Ramos (cell line): ENCODE data around the gene IGSF9B.

Source experiments
- in situ Hi-C: fragments of 300-500 bp; cut with MboI; formaldehyde crosslinking; loops from one replicate; pipeline ENCODE4 v1.14.3; 2022; ENCODE audit warnings: low sequenced_read_pairs; ENCODE audit not compliant: unreplicated experiment

The IGSF9B gene

GRCh38 chr11:133961890-133962289 lies 5.1 kb upstream of the IGSF9B start:
- in situ Hi-C loops: no loop called here

- in situ Hi-C loops: no loop called here
Observed at GRCh38 chr11:133957900-133958299, 1.1 kb upstream of the IGSF9B start.

DNA sequence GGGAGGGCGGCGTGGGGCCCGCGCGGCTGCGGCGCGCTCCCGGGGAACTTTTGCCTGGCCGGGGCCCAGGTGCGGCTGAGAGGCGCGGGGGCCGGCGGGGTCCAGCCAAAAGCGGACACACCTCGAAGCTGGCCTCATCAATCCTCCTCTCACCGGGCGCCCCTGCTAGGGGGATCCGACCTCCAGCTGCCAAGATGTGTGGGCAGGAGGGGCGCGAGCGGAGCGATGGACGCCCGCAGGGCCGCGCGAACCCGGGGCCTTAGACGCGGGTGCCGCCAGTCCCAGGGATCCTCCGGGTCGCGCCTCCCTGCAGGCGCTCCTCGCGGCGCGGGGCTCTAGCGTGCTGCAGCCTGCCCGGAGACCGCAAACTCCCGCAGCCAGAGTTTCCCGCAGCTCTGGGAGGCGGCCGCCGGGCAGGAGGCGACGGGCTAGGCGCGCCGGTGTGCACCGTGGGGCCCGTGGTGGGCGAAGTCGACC lies 785 bp downstream of the IGSF9B start:
- in situ Hi-C loops: no loop called here

- in situ Hi-C loops: no loop called here
Observed at GRCh38 chr11:133955081-133955891, 1.5 kb downstream of the IGSF9B start.

GRCh38 chr11:133953999-133954398 lies 2.8 kb downstream of the IGSF9B start:
- in situ Hi-C loops: no loop called here

DNA sequence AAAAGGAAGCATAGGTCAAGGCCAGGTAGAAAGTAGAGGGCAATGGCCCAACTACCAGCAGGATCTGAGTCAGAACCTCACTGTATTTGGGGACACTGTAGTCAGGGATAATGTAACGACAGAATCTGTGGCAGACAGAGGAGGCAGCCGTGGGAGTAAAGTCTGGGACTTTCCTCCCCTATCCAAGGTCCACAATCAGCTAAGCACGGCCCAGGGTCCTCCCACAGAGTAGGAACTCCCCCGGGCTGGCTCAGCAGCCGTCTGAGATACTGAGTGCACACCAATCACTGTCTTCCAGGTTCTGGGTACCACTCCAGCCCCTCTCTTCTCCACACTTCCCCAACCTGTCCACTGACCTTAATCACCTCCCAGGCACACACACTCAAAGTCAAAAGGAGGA lies 3.2 kb downstream of the IGSF9B start:
- in situ Hi-C loops: no loop called here

DNA sequence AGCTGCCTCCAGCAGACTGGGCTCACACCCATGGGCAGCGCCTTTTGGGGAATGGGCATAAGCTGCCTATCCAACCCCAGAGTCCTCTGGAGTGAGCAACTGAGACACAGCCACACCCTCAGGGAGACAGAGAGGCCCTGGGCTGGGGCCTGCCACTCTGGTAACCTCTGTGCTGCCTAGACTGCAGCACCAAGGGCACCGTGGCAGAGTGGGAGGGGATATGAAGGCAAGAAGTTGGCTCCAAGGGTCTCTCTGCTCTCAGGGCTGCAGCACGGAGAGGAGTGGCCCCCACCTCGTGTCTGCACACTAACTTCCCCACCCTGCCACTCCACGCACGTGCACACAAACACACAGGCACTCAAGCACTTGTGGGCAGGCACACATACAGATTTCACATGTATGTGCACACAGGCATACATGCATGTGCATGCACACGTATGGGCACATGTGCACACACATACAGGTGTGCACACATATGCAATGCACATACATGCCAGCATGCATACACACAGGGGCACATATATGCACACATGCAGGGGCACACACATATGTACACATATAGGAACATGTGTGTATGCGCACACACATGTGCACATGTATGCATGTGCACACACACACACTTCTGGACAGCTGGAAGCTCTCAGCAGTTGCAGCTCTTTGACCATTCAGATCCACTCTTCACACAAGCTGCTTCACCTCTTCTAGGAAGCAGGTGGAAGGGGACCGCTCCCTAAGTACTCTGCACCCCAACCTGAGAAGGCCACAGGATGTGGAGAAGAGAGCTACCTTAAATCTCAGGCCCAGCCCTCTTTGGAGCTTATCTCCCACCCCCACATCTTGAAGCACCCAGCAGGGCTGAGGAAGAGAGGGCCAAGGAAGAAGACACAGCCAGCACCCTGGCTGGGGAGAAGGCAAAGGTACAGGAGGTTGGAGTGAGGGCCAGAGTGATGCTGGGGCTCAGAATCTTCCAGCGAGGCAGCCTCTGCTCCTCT lies 4.3 kb downstream of the IGSF9B start:
- in situ Hi-C loops: no loop called here

- in situ Hi-C loops: no loop called here
Observed at GRCh38 chr11:133951327-133952198, 5.2 kb downstream of the IGSF9B start.

GRCh38 chr11:133950874-133951326 lies 5.9 kb downstream of the IGSF9B start:
- in situ Hi-C loops: no loop called here

GRCh38 chr11:133950421-133950820 lies 6.3 kb downstream of the IGSF9B start:
- in situ Hi-C loops: no loop called here

DNA sequence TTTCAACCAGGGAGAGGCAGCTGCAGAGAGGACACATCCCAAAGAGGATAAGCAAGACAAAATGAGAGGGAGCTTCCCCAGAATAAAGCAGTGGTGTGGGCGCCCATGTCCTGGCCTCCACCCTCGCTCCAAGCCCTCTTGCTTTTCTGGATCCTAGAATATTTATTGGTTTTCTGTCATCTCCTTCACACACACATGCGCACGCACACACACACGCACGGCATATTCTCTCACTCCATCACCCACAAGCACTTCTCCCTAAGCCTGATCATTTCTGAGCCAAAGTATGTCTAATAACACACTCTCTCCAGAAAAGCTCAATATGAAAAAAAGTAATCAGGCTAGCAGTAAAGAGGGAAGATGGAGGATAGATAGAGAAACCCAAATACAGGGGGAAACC lies 7.6 kb downstream of the IGSF9B start:
- in situ Hi-C loops: no loop called here

DNA sequence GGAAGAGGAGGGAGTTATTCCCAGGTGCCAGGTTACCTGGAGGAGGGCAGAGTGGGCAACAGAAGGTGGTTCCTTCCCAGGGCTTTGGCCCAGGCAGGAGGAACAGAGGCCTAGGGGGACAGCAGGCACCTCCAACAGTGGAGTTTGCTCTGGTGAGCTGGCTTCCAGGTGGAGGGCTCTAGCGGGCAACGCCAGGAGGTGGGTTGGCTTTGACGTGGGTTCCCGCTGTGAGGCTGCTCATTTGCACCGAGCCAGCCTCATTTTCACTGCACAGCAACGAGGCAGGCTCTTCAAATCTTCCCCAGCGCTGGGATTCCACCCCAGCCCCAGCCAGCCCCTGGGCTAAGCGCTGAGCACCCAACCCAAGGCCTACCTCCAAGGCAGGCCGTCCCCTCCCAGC lies 8.1 kb downstream of the IGSF9B start:
- in situ Hi-C loops: no loop called here

- in situ Hi-C loops: no loop called here
Observed at GRCh38 chr11:133947321-133947756, 9.4 kb downstream of the IGSF9B start.

DNA sequence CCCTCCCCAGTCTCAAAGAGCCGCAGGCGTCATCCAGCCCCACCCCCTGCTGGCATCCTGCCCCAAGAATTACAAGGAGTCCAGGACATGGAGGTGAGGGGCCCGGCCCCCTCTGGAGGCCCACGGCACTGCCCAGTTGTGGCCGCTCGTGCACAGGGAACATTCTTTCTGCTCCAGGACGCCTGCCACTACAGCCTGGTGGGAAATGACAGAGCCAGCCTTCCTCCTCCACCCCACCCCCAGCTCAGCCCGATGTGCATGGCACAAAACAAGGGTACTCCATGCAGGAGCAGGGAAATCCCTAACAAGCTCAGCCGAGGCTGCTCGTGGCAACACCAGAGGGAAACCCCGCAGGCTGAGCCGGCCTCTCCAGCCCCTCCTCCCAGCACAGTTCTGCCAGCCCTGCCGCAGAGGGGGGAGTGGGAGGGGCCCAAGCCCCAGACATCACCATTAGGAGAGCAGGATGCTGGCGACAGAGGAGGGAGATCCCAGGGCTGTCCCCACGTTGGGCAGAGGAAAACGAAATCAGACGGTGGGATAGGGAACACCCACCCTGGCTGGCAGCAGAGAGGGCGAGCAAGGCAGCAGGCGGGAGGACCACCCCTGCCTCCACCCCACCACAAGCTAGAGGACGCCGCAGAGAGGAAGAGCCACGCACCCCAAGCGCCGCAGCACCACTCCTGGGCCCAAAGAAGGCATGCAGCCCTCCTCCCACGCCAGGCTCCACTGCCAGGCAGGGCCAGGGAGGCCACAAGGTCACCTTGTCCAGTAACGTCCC lies 10.0 kb downstream of the IGSF9B start:
- in situ Hi-C loops: no loop called here

- in situ Hi-C loops: no loop called here
Observed at GRCh38 chr11:133946051-133946450, 10.7 kb downstream of the IGSF9B start.

DNA sequence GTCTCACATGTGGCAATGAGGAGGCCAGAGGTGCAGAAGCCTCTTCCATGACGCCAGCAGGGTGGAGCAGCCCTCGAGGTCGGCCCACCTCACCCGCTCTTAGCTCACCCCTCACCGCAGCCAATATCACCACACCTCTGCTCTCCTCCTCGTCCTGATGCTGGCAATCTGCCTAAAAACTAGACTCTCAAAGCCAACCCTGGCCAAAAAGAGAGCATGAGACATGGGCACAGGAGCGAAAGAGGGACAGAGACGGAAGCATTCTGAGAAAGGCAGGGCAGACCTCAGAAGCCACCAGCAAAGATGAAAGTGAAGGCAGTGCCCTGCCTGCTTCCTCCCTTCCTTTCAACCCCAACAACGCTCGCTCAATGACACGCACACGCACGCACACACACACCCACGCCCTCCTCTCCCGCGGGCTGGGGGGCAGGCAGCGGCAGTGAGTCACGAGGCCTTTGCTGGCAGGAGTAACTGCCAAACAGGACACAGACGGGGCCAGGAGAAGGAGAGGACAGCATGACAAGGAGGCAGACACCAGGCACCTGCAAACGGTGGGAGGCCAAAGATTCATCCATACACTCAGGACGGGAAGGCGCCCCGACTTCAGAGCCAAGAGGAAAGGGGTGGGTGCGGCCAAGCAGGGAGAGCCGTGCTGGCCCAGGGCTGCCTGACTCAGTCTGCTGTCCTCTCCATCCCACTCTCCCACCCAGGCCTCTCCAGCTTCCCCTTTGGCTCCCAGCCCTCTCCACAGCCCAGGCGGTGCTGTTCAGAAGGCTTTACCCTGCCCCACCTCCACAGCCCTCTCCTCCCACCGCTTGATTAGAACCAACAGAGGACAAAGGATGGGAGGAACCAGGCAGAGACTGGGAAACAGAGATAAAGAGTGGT lies 11.4 kb downstream of the IGSF9B start:
- in situ Hi-C loops: no loop called here

DNA sequence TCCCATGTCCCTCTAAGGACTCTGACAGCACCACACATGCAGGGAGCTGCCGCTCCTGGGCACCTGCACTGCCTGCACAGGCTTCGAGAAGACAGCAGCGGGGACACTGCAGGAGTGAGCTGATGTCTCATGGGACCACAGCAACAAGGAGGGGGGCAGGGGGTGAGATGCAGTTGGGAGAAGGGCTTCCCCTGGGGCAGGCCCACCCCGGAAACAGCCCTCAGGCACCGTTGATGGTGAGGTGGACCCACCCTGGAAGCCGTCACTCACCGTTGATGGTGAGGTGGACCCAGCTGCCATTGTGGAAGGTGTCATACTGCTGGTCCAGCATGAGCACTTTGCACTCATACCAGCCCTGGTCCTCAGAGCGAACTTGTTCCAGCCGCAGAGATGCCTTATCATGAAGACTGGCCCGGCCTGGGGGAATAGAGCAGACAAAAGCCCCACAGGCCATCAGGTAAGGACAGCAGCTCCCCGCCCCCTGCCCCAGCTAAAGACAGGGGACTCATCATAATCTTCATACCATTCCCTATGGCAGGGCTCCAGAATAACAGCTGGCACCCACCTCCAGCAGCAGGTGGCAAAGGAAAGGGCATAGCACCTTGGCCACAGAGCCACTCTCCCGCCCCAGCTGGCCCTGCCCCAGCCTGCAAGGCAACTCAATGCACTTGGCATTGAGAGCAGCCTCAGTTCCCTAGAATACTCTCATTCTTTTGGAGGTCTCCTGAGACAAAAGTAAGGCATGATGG lies 12.6 kb downstream of the IGSF9B start:
- in situ Hi-C loops: no loop called here

DNA sequence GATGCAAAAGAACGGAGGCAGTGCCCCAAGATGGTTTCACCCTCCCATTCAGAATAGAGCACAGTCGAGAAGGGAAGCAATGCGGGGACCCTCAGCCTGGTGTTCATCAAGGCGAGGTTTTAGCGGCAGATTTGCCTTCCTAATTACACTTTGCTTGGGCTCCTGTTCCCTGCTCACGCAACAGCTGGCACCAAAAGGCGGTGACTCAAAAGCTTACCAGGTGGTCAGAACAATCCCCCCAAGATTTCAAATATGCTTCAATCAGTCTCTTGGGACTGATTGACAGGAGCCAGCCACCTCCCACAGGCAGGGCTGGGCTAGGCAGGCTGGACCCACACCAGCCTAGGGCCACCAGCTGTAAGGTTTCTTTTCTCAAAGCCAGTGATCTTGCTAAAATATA lies 14.2 kb downstream of the IGSF9B start:
- in situ Hi-C loops: no loop called here
